Measurements from ENCODE around the gene PRKCA.

DNA sequence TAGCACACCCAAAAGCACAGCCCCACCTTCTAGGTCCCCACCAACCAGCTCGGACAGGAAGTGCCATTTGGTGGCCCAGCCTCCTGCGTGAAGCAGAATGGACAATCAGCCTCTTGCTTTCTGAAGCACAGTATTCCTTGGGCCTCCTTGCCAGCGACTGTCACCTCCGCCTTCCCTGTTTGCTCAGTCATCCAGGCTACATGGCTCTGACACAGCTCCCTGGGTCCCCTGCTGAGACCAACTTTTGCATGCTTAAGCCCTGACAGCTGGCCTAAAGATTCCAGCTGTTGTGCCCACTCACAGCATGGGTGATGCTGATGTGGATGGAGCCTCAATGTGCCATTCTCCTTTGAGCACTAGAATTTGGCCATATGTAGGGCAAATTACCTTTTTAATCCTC is 528.0 kb downstream of the PRKCA start:
- TF ChIP-seq, protein P1, sequence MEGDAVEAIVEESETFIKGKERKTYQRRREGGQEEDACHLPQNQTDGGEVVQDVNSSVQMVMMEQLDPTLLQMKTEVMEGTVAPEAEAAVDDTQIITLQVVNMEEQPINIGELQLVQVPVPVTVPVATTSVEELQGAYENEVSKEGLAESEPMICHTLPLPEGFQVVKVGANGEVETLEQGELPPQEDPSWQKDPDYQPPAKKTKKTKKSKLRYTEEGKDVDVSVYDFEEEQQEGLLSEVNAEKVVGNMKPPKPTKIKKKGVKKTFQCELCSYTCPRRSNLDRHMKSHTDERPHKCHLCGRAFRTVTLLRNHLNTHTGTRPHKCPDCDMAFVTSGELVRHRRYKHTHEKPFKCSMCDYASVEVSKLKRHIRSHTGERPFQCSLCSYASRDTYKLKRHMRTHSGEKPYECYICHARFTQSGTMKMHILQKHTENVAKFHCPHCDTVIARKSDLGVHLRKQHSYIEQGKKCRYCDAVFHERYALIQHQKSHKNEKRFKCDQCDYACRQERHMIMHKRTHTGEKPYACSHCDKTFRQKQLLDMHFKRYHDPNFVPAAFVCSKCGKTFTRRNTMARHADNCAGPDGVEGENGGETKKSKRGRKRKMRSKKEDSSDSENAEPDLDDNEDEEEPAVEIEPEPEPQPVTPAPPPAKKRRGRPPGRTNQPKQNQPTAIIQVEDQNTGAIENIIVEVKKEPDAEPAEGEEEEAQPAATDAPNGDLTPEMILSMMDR (IDR thresholded peaks at IDR 0.05) = no peak
- TF ChIP-seq EP300 (IDR thresholded peaks at IDR 0.05) = no peak
- no peak for TF ChIP-seq POLR2A (IDR thresholded peaks at IDR 0.05; ENCODE audit: low read depth)
